NT2/D1 (cell line): ENCODE measurements around the gene ITSN2.
"Not testable (repeated sequence)": the region's sequence is repeated elsewhere in the genome, so short reads cannot be mapped to it uniquely, and the experiment has no call there.

ENCODE experiments used
- DNase-seq: peaks from one replicate; pipeline ENCODE4 v3.0.0-alpha.2; 2011; ENCODE audit warnings: low read depth, low spot score
- H3K27me3 ChIP-seq: 2 replicates; pipeline ENCODE4 v1.6.0; 2011; ENCODE audit warnings: mild to moderate bottlenecking; ENCODE audit not compliant: insufficient read length, insufficient read depth
- H3K36me3 ChIP-seq: 2 replicates; pipeline ENCODE4 v1.6.1; 2011; ENCODE audit warnings: mild to moderate bottlenecking, low read length, mixed read lengths; ENCODE audit not compliant: insufficient read depth, insufficient read length
- H3K4me1 ChIP-seq: 2 replicates; pipeline ENCODE4 v1.5.1; 2011; ENCODE audit not compliant: insufficient read depth, insufficient read length
- H3K4me3 ChIP-seq: 2 replicates; pipeline ENCODE4 v1.5.1; 2011; ENCODE audit warnings: low read depth; ENCODE audit not compliant: insufficient read length
- H3K9ac ChIP-seq: 2 replicates; pipeline ENCODE4 v1.6.0; 2011; ENCODE audit warnings: low read depth; ENCODE audit not compliant: insufficient read length
- H3K9me3 ChIP-seq: 2 replicates; pipeline ENCODE4 v1.5.1; 2011; ENCODE audit warnings: mild to moderate bottlenecking, low read length; ENCODE audit not compliant: insufficient read depth
- SUZ12 ChIP-seq: IDR thresholded peaks from 2 replicates; pipeline ENCODE4 v1.6.1; 2011; ENCODE audit not compliant: insufficient read length, insufficient read depth; ENCODE audit errors: extremely low read depth
- YY1 ChIP-seq: IDR thresholded peaks from 2 replicates; pipeline ENCODE4 v1.6.1; 2011; ENCODE audit not compliant: insufficient read length, insufficient read depth
- ZNF274 ChIP-seq: IDR thresholded peaks from 2 replicates; pipeline ENCODE4 v1.6.1; 2011; ENCODE audit warnings: mild to moderate bottlenecking, low read depth, low read length

Gene ITSN2

GRCh38 chr2:24203029-24203786 lies 157.1 kb downstream of the ITSN2 start:
- Histone ChIP-seq H3K9me3 (no peaks in the 10 kb centered on the region), H3K36me3 (no peaks in the 10 kb centered on the region), H3K4me3 (no peak overlapping the region), H3K4me1 (peaks cover 12% of the 10 kb centered on the region), H3K27me3 (no peaks in the 10 kb centered on the region), H3K9ac (no peak overlapping the region)
- no peak for TF ChIP-seq YY1
- no peak for TF ChIP-seq SUZ12
- no peak for TF ChIP-seq ZNF274
- DNase-seq: no peak

GRCh38 chr2:24200799-24201198 lies 159.5 kb downstream of the ITSN2 start:
- peaks cover 12% of the 10 kb centered on the region for H3K4me1 ChIP-seq
- no peaks in the 10 kb centered on the region for H3K9me3 ChIP-seq
- DNase-seq: no peak
- TF ChIP-seq SUZ12 (no peak), YY1 (no peak), ZNF274 (no peak)
- H3K4me3 ChIP-seq: no peak overlapping the region
- H3K27me3 ChIP-seq: no peaks in the 10 kb centered on the region
- H3K9ac ChIP-seq: no peak overlapping the region
- H3K36me3 ChIP-seq: no peaks in the 10 kb centered on the region

- Histone ChIP-seq H3K36me3 (no peaks in the 10 kb centered on the region), H3K4me1 (peaks cover 12% of the 10 kb centered on the region), H3K27me3 (no peaks in the 10 kb centered on the region), H3K9me3 (no peaks in the 10 kb centered on the region), H3K4me3 (no peak overlapping the region), H3K9ac (no peak overlapping the region)
- DNase-seq: no peak
- TF ChIP-seq ZNF274: no peak
- no peak for TF ChIP-seq SUZ12
- no peak for TF ChIP-seq YY1
These were observed 160.3 kb downstream of the ITSN2 start for GRCh38 chr2:24199968-24200590.

- DNase-seq, H3K36me3 ChIP-seq, H3K9ac ChIP-seq, H3K9me3 ChIP-seq, H3K4me1 ChIP-seq, H3K27me3 ChIP-seq, H3K4me3 ChIP-seq: not testable (repeated sequence)
These were observed 163.1 kb downstream of the ITSN2 start for GRCh38 chr2:24197213-24197612.

GRCh38 chr2:24191848-24192247 lies 168.5 kb downstream of the ITSN2 start:
- TF ChIP-seq ZNF274 (no peak), YY1 (no peak), SUZ12 (no peak)
- peaks cover 3% of the 10 kb centered on the region for H3K4me1 ChIP-seq
- DNase-seq: no peak
- no peaks in the 10 kb centered on the region for H3K27me3 ChIP-seq
- H3K9ac ChIP-seq: no peak overlapping the region
- no peak overlapping the region for H3K4me3 ChIP-seq
- H3K36me3 ChIP-seq: no peaks in the 10 kb centered on the region
- H3K9me3 ChIP-seq: peaks cover 8% of the 10 kb centered on the region; the same call in 1 of the 2 replicates

- DNase-seq: no peak
- Histone ChIP-seq H3K4me3 (no peak overlapping the region), H3K36me3 (no peaks in the 10 kb centered on the region), H3K9me3 (peaks cover 8% of the 10 kb centered on the region; the same call in 1 of the 2 replicates), H3K4me1 (peaks cover 3% of the 10 kb centered on the region), H3K9ac (no peak overlapping the region), H3K27me3 (no peaks in the 10 kb centered on the region)
- TF ChIP-seq YY1: no peak
These were observed 169.2 kb downstream of the ITSN2 start for GRCh38 chr2:24191156-24191555.

GRCh38 chr2:24190503-24190902 lies 169.8 kb downstream of the ITSN2 start:
- TF ChIP-seq SUZ12 (no peak), YY1 (no peak), ZNF274 (no peak)
- DNase-seq: no peak
- H3K36me3 ChIP-seq: no peaks in the 10 kb centered on the region
- H3K4me1 ChIP-seq: peaks cover 3% of the 10 kb centered on the region
- no peaks in the 10 kb centered on the region for H3K27me3 ChIP-seq
- no peak overlapping the region for H3K4me3 ChIP-seq
- peaks cover 8% of the 10 kb centered on the region; the same call in 1 of the 2 replicates for H3K9me3 ChIP-seq
- no peak overlapping the region for H3K9ac ChIP-seq
